ENCODE results near the gene MYOM1. TPM values are rescaled to one million over a fixed set of nuclear protein-coding genes. Genes with fewer than 3 reads are reported as not detected.

MYOM1 gene
- total RNA-seq, 1 donor from 2014 or later, result 2.0 TPM

- H3K9me3 Mint-ChIP-seq, result no peaks in the 10 kb centered on the region
- no peaks in the 10 kb centered on the region for H3K27me3 Mint-ChIP-seq
- no peak for DNase-seq (ENCODE audit: extremely low spot score, unreplicated experiment)
- H3K4me3 Mint-ChIP-seq, result no peak overlapping the region
- H3K36me3 Mint-ChIP-seq, result no peaks in the 10 kb centered on the region
- no peak overlapping the region for H3K27ac Mint-ChIP-seq
- H3K4me1 Mint-ChIP-seq (ENCODE audit: unreplicated experiment), result no peaks in the 10 kb centered on the region
- TF ChIP-seq, protein P1, sequence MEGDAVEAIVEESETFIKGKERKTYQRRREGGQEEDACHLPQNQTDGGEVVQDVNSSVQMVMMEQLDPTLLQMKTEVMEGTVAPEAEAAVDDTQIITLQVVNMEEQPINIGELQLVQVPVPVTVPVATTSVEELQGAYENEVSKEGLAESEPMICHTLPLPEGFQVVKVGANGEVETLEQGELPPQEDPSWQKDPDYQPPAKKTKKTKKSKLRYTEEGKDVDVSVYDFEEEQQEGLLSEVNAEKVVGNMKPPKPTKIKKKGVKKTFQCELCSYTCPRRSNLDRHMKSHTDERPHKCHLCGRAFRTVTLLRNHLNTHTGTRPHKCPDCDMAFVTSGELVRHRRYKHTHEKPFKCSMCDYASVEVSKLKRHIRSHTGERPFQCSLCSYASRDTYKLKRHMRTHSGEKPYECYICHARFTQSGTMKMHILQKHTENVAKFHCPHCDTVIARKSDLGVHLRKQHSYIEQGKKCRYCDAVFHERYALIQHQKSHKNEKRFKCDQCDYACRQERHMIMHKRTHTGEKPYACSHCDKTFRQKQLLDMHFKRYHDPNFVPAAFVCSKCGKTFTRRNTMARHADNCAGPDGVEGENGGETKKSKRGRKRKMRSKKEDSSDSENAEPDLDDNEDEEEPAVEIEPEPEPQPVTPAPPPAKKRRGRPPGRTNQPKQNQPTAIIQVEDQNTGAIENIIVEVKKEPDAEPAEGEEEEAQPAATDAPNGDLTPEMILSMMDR (conservative IDR thresholded peaks at IDR 0.05), result no peak
Measured at GRCh38 chr18:3236470-3236869, 16.7 kb upstream of the MYOM1 start.

DNA sequence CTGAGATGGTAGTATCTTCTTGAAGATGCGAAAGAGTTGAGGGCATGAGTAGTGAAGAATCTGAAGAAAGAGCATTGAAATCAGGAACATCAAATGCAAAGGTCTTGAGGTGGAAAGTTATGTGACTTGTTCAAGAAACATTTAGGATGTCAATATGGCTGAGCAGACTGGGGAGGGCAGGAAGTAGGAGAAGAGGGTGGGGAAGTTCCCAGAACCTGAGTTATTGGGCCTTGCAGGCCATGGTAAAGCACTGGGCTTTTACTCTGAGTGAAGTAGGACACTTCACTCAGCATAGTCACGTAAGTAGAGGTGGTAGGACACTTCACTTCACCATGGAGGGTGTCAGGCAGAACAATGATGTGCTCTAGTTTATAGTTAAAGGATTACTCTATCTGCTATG, 16.1 kb upstream of the MYOM1 start:
- no peak overlapping the region for H3K4me3 Mint-ChIP-seq
- H3K9me3 Mint-ChIP-seq, result no peaks in the 10 kb centered on the region
- H3K4me1 Mint-ChIP-seq (ENCODE audit: unreplicated experiment), result no peaks in the 10 kb centered on the region
- no peak overlapping the region for H3K27ac Mint-ChIP-seq
- H3K27me3 Mint-ChIP-seq, result no peaks in the 10 kb centered on the region
- no peak for DNase-seq (ENCODE audit: extremely low spot score, unreplicated experiment)
- TF ChIP-seq, protein P1 (conservative IDR thresholded peaks at IDR 0.05), result no peak
- H3K36me3 Mint-ChIP-seq, result no peaks in the 10 kb centered on the region

DNA sequence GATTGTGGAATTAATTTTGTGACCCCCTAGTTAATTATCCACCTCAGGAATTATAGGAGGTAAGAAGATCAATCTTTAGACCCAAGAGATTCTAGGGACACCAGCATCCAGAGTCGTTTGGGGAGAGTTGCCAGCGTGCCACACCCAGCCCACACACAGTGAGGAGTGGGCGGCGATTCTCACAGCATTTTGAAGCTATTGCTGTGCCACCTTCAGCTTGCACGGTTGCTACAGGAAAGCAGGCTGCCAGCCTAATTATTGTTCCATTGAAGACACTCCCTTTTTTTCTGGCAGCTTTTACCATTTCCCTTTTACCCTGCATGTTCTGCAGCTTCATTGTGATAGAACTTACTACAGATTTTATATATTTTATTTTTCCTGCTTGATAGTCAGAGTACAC, 14.7 kb upstream of the MYOM1 start:
- Mint-ChIP-seq H3K4me1 (ENCODE audit: unreplicated experiment) (no peaks in the 10 kb centered on the region), H3K27ac (no peak overlapping the region), H3K9me3 (no peaks in the 10 kb centered on the region), H3K36me3 (no peaks in the 10 kb centered on the region), H3K4me3 (no peak overlapping the region), H3K27me3 (no peaks in the 10 kb centered on the region)
- TF ChIP-seq, protein P1 (conservative IDR thresholded peaks at IDR 0.05), result no peak
- DNase-seq (ENCODE audit: extremely low spot score, unreplicated experiment), result no peak

GRCh38 chr18:3233433-3234168, 13.8 kb upstream of the MYOM1 start:
- DNase-seq (ENCODE audit: extremely low spot score, unreplicated experiment), result no peak
- no peaks in the 10 kb centered on the region for H3K36me3 Mint-ChIP-seq
- no peaks in the 10 kb centered on the region for H3K27me3 Mint-ChIP-seq
- no peaks in the 10 kb centered on the region for H3K9me3 Mint-ChIP-seq
- H3K27ac Mint-ChIP-seq, result no peak overlapping the region
- H3K4me3 Mint-ChIP-seq, result no peak overlapping the region
- TF ChIP-seq, protein P1 (conservative IDR thresholded peaks at IDR 0.05), result no peak
- no peaks in the 10 kb centered on the region for H3K4me1 Mint-ChIP-seq (ENCODE audit: unreplicated experiment)

DNA sequence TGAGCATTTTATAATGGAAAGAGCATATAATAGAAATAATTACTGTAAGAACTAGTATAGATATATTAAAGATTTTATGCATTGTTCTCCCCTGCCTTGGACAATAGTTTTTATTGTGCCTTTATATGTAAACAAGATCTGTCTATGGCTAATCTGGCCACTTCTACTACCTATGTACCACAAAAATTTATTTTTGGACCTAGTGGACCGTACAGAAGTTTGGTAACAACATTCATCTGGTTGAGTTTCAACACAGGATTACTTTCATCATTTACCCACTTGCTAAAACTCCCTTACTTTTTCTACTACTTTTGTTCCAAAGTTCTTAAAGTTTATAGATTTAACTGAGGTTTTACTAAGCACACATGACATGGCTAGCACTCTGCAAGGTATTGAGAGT, 13.2 kb upstream of the MYOM1 start:
- Mint-ChIP-seq H3K27ac (no peak overlapping the region), H3K36me3 (no peaks in the 10 kb centered on the region), H3K4me1 (ENCODE audit: unreplicated experiment) (no peaks in the 10 kb centered on the region), H3K4me3 (no peak overlapping the region), H3K9me3 (no peaks in the 10 kb centered on the region), H3K27me3 (no peaks in the 10 kb centered on the region)
- TF ChIP-seq, protein P1 (conservative IDR thresholded peaks at IDR 0.05), result no peak
- no peak for DNase-seq (ENCODE audit: extremely low spot score, unreplicated experiment)
